SK-N-SH treated with all-trans-retinoic acid at 6 μM for 48 hours (cell line): Measurements from ENCODE around the gene PKN2.

Source experiments
- RARB ChIP-seq: fragments of 250-450 bp; sonication (Bioruptor Pico); IDR thresholded peaks from 2 replicates; pipeline ENCODE4 v1.8.0; 2021; ENCODE audit warnings: mild to moderate bottlenecking, moderate library complexity
- SNAI2 ChIP-seq: fragments of 250-450 bp; sonication (Bioruptor Pico); IDR thresholded peaks from 2 replicates; pipeline ENCODE4 v1.5.0; 2020; ENCODE audit warnings: mild to moderate bottlenecking, moderate library complexity

- TF ChIP-seq SNAI2 (CRISPR knock-in tag) (no peak), RARB (CRISPR knock-in tag) (no peak)
Observed at GRCh38 chr1:88697503-88697902, 13.4 kb downstream of the PKN2 start.
